HepG2 (cell line): ENCODE data around the gene QKI. TPM values are rescaled to one million over a fixed set of nuclear protein-coding genes. Genes with fewer than 3 reads are reported as not detected.

Experiments used
- ATAC-seq: fragments of 200-7000 bp; cut with Tn5 transposase; 3 replicates; pipeline ENCODE4 v1.9.1; 2020; ENCODE audit warnings: mild to moderate bottlenecking, moderate library complexity
- BruUV-seq: library from RNA; stranded (reverse); fragments of 400-500 nt; replicated peaks from 2 replicates; lab custom pipeline; 2021; lab: Mats Ljungman, UMichigan
- CTCF ChIA-PET: fragments of 300-600 bp; formaldehyde crosslinking; extraction: SDS; loops from one replicate; lab custom pipeline; 2021; ENCODE audit warnings: low total read pairs, inconsistent platforms, low intra/inter-chr PET ratio; lab: Yijun Ruan, JAX
- POLR2A ChIA-PET: fragments of 350-600 bp; sonication (Branson Sonifier 250); formaldehyde crosslinking; loops from one replicate; lab custom pipeline; 2020; ENCODE audit warnings: antibody characterized with exemption, inconsistent platforms; lab: Yijun Ruan, JAX
- DNase-seq: peaks from one replicate; pipeline ENCODE4 v3.0.0-alpha.2; 2015; ENCODE audit warnings: low spot score
- FAIRE-seq: peaks from 3 replicates; lab custom pipeline; 2011; peaks lifted over from hg19 to GRCh38; lab: Jason Lieb, UNC
- H2AFZ ChIP-seq: one replicate; pipeline ENCODE4 v1.6.1; 2011; ENCODE audit warnings: low read length, inconsistent platforms
- H3K27ac ChIP-seq: fragments of 300-600 bp; 3 replicates; pipeline ENCODE4 v1.8.0; 2011; ENCODE audit warnings: mixed run types, mild to moderate bottlenecking, mixed read lengths, low read length, inconsistent platforms; ENCODE audit not compliant: insufficient read depth; ENCODE audit errors: extremely low read length
- H3K27me3 ChIP-seq, 2 experiments: fragments of 200-600 bp in 1 of 2; 2 replicates in 1 of 2; 3 replicates in 1 of 2; pipeline versions ENCODE4 v1.6.0 to v1.8.0; 2011; ENCODE audit warnings: low read length in 2 of 2, mild to moderate bottlenecking in 2 of 2, moderate library complexity in 2 of 2, inconsistent platforms in 1 of 2; ENCODE audit not compliant: insufficient read depth in 2 of 2, control insufficient read depth in 1 of 2
- H3K36me3 ChIP-seq, 2 experiments: fragments of 200-600 bp in 1 of 2; replicated peaks in 1 of 2; 2 replicates in 1 of 2; 3 replicates in 1 of 2; pipeline versions ENCODE4 v1.5.1 to v1.8.0; 2011; ENCODE audit warnings: low read length in 2 of 2, inconsistent platforms in 1 of 2; ENCODE audit not compliant: insufficient read depth in 2 of 2, control insufficient read depth in 1 of 2
- H3K4me1 ChIP-seq: 2 replicates; pipeline ENCODE4 v1.5.1; 2012; ENCODE audit warnings: low read length, inconsistent platforms; ENCODE audit not compliant: insufficient read depth
- H3K4me2 ChIP-seq: 2 replicates; pipeline ENCODE4 v1.6.0; 2011; ENCODE audit warnings: low read depth, low read length, inconsistent platforms
- H3K4me3 ChIP-seq, 3 experiments: fragments of 200-600 bp in 1 of 3; sonication (generic), shearing (Covaris generic) in 1 of 3; replicated peaks in 1 of 3; 2 replicates each; pipeline ENCODE4 v1.5.1; 2011 to 2016; ENCODE audit warnings: low read length in 3 of 3, inconsistent platforms in 2 of 3, low read depth in 2 of 3, mild to moderate bottlenecking in 2 of 3, control low read depth in 1 of 3, mixed read lengths in 1 of 3; ENCODE audit not compliant: insufficient read depth in 1 of 3
- H3K79me2 ChIP-seq: one replicate; pipeline ENCODE4 v1.6.1; 2011; ENCODE audit warnings: low read length, inconsistent platforms; ENCODE audit not compliant: insufficient read depth
- H3K9ac ChIP-seq: 2 replicates; pipeline ENCODE4 v1.6.0; 2011; ENCODE audit warnings: mild to moderate bottlenecking, low read depth, low read length, inconsistent platforms; ENCODE audit not compliant: insufficient read depth
- H3K9me3 ChIP-seq: 2 replicates; pipeline ENCODE4 v1.5.1; 2012; ENCODE audit warnings: mild to moderate bottlenecking, low read length
- H4K20me1 ChIP-seq: 2 replicates; pipeline ENCODE4 v1.6.0; 2011; ENCODE audit warnings: inconsistent platforms, mild to moderate bottlenecking, low read length, moderate library complexity; ENCODE audit not compliant: insufficient read depth
- ZNF10 ChIP-seq: sonication (generic); formaldehyde crosslinking; IDR thresholded peaks from 2 replicates; pipeline ENCODE4 v1.4.0; 2020; ENCODE audit warnings: mild to moderate bottlenecking, low read depth, missing genetic modification reagents, borderline replicate concordance
- ZNF3 ChIP-seq: IDR thresholded peaks from 2 replicates; pipeline ENCODE4 v1.7.0; 2017; ENCODE audit warnings: inconsistent platforms
- ZNF543 ChIP-seq: sonication (generic); formaldehyde crosslinking; IDR thresholded peaks from 2 replicates; pipeline ENCODE4 v1.4.0; 2020; ENCODE audit warnings: mild to moderate bottlenecking, missing genetic modification reagents
- ZNF660 ChIP-seq: sonication (generic); formaldehyde crosslinking; IDR thresholded peaks from 2 replicates; pipeline ENCODE4 v1.5.1; 2020; ENCODE audit warnings: mild to moderate bottlenecking, low read depth, missing genetic modification reagents, borderline replicate concordance
- ZSCAN22 ChIP-seq: sonication (generic); formaldehyde crosslinking; IDR thresholded peaks from 2 replicates; pipeline ENCODE4 v1.4.0; 2020; ENCODE audit warnings: mild to moderate bottlenecking, missing genetic modification reagents
- WGBS: methylation state at CpG from one replicate; pipeline ENCODE4 v1.1.6; 2017; ENCODE audit warnings: low lambda C conversion rate; 5-methylcytosine and 5-hydroxymethylcytosine counted together
- in situ Hi-C: cut with HindIII; loops from 2 replicates; pipeline ENCODE4 v1.10.0; 2017; ENCODE audit warnings: low pct_unique_long_range_greater_than_20kb; ENCODE audit not compliant: extremely low pct_ligation_motif_present
- intact Hi-C: fragments of 100-400 bp; cut with micrococcal nuclease; formaldehyde crosslinking; loops from one replicate; pipeline ENCODE4 v1.10.0; 2022; ENCODE audit not compliant: unreplicated experiment
- polyA plus RNA-seq, 8 experiments: library from polyadenylated mRNA; depleted of rRNA in 3 of 8; stranded (reverse) in 7 of 8; unstranded in 1 of 8; fragments of >200 nt; fragmentation: Illumina TruSeq in 4 of 8; extraction: Trizol in 4 of 8; gene quantifications; 2 replicates each; pipeline versions ENCODE4 v1.2.1 to v1.2.3, GENCODE V29; 2011 to 2016; ENCODE audit warnings: low read depth in 4 of 8, missing spikeins in 1 of 8, mixed read lengths in 1 of 8; ENCODE audit not compliant: insufficient read depth in 1 of 8
- total RNA-seq, 5 experiments: library from RNA; depleted of rRNA; stranded (reverse); fragments of >200 nt; fragmentation: Illumina TruSeq; extraction: Trizol; gene quantifications; 2 replicates each; pipeline ENCODE4 v1.2.3, GENCODE V29; 2016; ENCODE audit warnings: low read depth in 1 of 5
- TF ChIP-seq, protein P1 (sequence below): sonication (generic); formaldehyde crosslinking; IDR thresholded peaks from 2 replicates; pipeline ENCODE4 v1.8.0; 2022; ENCODE audit warnings: missing genetic modification reagents, mild to moderate bottlenecking, inconsistent platforms, borderline replicate concordance
- TF ChIP-seq, protein P2 (sequence below): sonication (generic); formaldehyde crosslinking; IDR thresholded peaks from 2 replicates; pipeline ENCODE4 v1.8.0; 2022; ENCODE audit warnings: mild to moderate bottlenecking, missing genetic modification reagents, moderate library complexity
- TF ChIP-seq, protein P3 (sequence below): sonication (generic); formaldehyde crosslinking; IDR thresholded peaks from 2 replicates; pipeline ENCODE4 v1.4.0; 2020; ENCODE audit warnings: missing genetic modification reagents, borderline replicate concordance
- TF ChIP-seq, protein P4 (sequence below): sonication (generic); formaldehyde crosslinking; IDR thresholded peaks from 2 replicates; pipeline ENCODE4 v1.8.0; 2022; ENCODE audit warnings: mild to moderate bottlenecking, missing genetic modification reagents; ENCODE audit not compliant: insufficient replicate concordance
- TF ChIP-seq, protein P5 (sequence below): sonication (generic); formaldehyde crosslinking; IDR thresholded peaks from 2 replicates; pipeline ENCODE4 v1.5.1; 2020; ENCODE audit warnings: mild to moderate bottlenecking, missing genetic modification reagents, moderate library complexity

Gene QKI
- total and polyA plus RNA-seq, 2 of the 13 experiments (the other 11 are each of a cell fraction or from before 2014, with no cell fraction given), result 136 to 137 TPM

DNA sequence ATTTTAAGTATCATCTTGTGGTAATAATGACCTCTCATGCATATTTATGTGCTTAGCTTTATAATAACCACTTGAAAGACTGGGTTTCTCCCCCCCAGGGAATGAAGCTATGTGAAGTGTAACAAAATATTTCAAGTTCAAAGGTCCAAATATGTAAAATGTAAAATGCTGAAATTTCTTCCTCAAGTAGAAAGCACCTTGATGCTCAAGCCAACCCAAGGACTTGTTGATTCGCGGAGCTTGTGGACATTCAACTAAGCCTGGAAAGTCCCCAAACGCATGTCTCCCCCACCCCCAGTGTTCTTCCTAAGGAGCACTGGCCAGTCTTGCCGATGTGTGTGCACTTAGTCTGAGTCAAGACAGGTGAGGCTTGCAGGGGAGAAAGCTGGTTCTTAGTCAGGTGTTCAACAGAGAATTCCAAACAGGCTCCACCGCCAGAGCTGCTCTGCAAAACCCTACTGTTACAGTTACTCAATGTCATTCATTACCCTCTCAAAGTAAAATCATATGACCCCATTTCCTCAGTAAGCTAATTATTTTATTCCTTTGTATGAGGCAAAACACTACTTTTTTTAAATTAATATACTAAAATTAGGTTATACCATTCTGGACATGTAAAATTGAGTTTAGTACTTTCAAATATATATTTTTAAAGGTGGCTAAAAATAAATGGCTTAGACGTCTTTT lies 46.9 kb upstream of the QKI start:
- DNase-seq (no peak), ATAC-seq (no peak), FAIRE-seq (no peak)
- Histone ChIP-seq H3K4me2 (no peak overlapping the region), H3K4me3 (no peak overlapping the region), H3K27me3 (peaks cover 0 to 48% of the 10 kb centered on the region in 2 experiments; a peak in 3 of 5 replicates), H3K9me3 (no peaks in the 10 kb centered on the region), H2AFZ (no peak overlapping the region), H3K9ac (no peak overlapping the region), H3K79me2 (no peaks in the 10 kb centered on the region), H3K36me3 (no peaks in the 10 kb centered on the region), H4K20me1 (no peaks in the 10 kb centered on the region), H3K27ac (no peak overlapping the region), H3K4me1 (0 out of 2 replicates have a peak, but pooled peaks cover under 1% of the 10 kb centered on the region)
- ChIA-PET POLR2A (no interaction called here), CTCF (no interaction called here)
- in situ Hi-C loops (no loop called here), intact Hi-C loops (no loop called here)
- TF ChIP-seq, protein P1, sequence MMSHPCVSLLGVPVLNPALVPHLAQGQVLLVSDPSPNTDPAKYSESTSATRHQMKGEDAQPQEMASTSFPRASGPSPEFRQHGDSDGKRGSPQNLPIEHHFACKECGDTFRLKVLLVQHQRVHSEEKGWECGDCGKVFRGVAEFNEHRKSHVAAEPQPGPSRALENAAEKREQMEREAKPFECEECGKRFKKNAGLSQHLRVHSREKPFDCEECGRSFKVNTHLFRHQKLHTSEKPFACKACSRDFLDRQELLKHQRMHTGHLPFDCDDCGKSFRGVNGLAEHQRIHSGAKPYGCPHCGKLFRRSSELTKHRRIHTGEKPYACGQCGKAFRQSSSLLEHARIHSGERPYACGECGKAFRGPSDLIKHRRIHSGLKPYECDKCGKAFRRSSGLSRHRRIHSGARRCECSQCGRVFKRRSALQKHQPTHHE (CRISPR knock-in tag), result no peak
- TF ChIP-seq ZNF3 (CRISPR knock-in tag) (no peak), ZNF543 (CRISPR knock-in tag) (no peak)
- TF ChIP-seq, protein P2, sequence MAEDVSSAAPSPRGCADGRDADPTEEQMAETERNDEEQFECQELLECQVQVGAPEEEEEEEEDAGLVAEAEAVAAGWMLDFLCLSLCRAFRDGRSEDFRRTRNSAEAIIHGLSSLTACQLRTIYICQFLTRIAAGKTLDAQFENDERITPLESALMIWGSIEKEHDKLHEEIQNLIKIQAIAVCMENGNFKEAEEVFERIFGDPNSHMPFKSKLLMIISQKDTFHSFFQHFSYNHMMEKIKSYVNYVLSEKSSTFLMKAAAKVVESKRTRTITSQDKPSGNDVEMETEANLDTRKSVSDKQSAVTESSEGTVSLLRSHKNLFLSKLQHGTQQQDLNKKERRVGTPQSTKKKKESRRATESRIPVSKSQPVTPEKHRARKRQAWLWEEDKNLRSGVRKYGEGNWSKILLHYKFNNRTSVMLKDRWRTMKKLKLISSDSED (CRISPR knock-in tag), result no peak
- BruUV-seq, result no TSS peak
- 52% methylated on average over 5 of the region's 6 CpGs for WGBS

DNA sequence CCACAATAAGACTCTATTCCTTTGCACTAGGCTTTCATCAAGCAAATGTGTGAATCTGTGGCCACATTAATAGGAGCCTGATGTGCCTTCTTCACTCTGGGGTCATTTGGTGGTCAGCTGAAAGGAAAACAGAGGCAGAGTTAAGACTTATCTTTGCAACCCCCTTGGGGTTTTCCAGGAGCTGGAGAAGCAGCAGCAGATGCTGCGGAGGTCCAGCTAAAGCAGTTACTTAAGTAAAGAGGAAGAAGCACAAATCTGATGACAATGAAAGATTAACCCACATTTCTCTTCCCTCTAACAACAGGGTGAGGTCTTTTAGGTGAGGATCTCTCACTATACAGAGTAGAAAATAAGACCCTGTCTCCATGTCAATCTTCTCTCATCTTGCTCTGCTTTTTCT lies 45.4 kb upstream of the QKI start:
- POLR2A ChIA-PET, result no interaction called here
- no peak for ATAC-seq
- BruUV-seq, result no TSS peak
- TF ChIP-seq ZNF660 (no peak), ZNF10 (CRISPR knock-in tag) (no peak), ZSCAN22 (CRISPR knock-in tag) (no peak)
- TF ChIP-seq, protein P3, sequence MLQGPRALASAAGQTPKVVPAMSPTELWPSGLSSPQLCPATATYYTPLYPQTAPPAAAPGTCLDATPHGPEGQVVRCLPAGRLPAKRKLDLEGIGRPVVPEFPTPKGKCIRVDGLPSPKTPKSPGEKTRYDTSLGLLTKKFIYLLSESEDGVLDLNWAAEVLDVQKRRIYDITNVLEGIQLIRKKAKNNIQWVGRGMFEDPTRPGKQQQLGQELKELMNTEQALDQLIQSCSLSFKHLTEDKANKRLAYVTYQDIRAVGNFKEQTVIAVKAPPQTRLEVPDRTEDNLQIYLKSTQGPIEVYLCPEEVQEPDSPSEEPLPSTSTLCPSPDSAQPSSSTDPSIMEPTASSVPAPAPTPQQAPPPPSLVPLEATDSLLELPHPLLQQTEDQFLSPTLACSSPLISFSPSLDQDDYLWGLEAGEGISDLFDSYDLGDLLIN, result no peak
- TF ChIP-seq, protein P4, sequence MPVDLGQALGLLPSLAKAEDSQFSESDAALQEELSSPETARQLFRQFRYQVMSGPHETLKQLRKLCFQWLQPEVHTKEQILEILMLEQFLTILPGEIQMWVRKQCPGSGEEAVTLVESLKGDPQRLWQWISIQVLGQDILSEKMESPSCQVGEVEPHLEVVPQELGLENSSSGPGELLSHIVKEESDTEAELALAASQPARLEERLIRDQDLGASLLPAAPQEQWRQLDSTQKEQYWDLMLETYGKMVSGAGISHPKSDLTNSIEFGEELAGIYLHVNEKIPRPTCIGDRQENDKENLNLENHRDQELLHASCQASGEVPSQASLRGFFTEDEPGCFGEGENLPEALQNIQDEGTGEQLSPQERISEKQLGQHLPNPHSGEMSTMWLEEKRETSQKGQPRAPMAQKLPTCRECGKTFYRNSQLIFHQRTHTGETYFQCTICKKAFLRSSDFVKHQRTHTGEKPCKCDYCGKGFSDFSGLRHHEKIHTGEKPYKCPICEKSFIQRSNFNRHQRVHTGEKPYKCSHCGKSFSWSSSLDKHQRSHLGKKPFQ (CRISPR knock-in tag), result no peak
- TF ChIP-seq, protein P5, sequence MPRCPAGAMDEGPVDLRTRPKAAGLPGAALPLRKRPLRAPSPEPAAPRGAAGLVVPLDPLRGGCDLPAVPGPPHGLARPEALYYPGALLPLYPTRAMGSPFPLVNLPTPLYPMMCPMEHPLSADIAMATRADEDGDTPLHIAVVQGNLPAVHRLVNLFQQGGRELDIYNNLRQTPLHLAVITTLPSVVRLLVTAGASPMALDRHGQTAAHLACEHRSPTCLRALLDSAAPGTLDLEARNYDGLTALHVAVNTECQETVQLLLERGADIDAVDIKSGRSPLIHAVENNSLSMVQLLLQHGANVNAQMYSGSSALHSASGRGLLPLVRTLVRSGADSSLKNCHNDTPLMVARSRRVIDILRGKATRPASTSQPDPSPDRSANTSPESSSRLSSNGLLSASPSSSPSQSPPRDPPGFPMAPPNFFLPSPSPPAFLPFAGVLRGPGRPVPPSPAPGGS (CRISPR knock-in tag), result no peak

More for the DNA sequence above, 45.4 kb upstream of the QKI start:
- no peak for DNase-seq
- H3K4me3 ChIP-seq, result no peak overlapping the region
- peaks cover 11% of the 10 kb centered on the region; the same call in 1 of the 2 replicates for H3K4me1 ChIP-seq
- no peak overlapping the region for H3K9ac ChIP-seq
- H3K79me2 ChIP-seq, result no peaks in the 10 kb centered on the region
- in situ Hi-C loops, result no loop called here
- H3K9me3 ChIP-seq, result no peaks in the 10 kb centered on the region
- intact Hi-C loops, result no loop called here
- 95% methylated on average over 1 of the region's 1 CpG for WGBS
- peaks cover 2 to 58% of the 10 kb centered on the region in 2 experiments; a peak in 3 of 5 replicates for H3K27me3 ChIP-seq
- no peak for FAIRE-seq
- no peak overlapping the region for H2AFZ ChIP-seq
- H4K20me1 ChIP-seq, result no peaks in the 10 kb centered on the region
- CTCF ChIA-PET, result no interaction called here
- no peak overlapping the region for H3K4me2 ChIP-seq
- no peak overlapping the region for H3K27ac ChIP-seq
- H3K36me3 ChIP-seq, result no peaks in the 10 kb centered on the region
